ENCODE measurements around the gene DOCK3.

DOCK3 gene

GRCh38 chr3:50743643-50744042 lies 68.9 kb downstream of the DOCK3 start:
- no peak for ATAC-seq
- TF ChIP-seq, protein P1, sequence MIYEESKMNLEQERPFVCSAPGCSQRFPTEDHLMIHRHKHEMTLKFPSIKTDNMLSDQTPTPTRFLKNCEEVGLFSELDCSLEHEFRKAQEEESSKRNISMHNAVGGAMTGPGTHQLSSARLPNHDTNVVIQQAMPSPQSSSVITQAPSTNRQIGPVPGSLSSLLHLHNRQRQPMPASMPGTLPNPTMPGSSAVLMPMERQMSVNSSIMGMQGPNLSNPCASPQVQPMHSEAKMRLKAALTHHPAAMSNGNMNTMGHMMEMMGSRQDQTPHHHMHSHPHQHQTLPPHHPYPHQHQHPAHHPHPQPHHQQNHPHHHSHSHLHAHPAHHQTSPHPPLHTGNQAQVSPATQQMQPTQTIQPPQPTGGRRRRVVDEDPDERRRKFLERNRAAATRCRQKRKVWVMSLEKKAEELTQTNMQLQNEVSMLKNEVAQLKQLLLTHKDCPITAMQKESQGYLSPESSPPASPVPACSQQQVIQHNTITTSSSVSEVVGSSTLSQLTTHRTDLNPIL (CRISPR knock-in tag; IDR thresholded peaks at IDR 0.05; ENCODE audit: low read depth) = no peak
- no peak for TF ChIP-seq RARB (CRISPR knock-in tag; IDR thresholded peaks at IDR 0.05)
- TF ChIP-seq TOX (CRISPR knock-in tag; IDR thresholded peaks at IDR 0.05; ENCODE audit: borderline replicate concordance) = no peak
- TF ChIP-seq, protein P2, sequence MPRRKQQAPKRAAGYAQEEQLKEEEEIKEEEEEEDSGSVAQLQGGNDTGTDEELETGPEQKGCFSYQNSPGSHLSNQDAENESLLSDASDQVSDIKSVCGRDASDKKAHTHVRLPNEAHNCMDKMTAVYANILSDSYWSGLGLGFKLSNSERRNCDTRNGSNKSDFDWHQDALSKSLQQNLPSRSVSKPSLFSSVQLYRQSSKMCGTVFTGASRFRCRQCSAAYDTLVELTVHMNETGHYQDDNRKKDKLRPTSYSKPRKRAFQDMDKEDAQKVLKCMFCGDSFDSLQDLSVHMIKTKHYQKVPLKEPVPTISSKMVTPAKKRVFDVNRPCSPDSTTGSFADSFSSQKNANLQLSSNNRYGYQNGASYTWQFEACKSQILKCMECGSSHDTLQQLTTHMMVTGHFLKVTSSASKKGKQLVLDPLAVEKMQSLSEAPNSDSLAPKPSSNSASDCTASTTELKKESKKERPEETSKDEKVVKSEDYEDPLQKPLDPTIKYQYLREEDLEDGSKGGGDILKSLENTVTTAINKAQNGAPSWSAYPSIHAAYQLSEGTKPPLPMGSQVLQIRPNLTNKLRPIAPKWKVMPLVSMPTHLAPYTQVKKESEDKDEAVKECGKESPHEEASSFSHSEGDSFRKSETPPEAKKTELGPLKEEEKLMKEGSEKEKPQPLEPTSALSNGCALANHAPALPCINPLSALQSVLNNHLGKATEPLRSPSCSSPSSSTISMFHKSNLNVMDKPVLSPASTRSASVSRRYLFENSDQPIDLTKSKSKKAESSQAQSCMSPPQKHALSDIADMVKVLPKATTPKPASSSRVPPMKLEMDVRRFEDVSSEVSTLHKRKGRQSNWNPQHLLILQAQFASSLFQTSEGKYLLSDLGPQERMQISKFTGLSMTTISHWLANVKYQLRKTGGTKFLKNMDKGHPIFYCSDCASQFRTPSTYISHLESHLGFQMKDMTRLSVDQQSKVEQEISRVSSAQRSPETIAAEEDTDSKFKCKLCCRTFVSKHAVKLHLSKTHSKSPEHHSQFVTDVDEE (CRISPR knock-in tag; IDR thresholded peaks at IDR 0.05) = no peak
- no peak for TF ChIP-seq CSDC2 (CRISPR knock-in tag; IDR thresholded peaks at IDR 0.05)
- TF ChIP-seq ISL1 (CRISPR knock-in tag; IDR thresholded peaks at IDR 0.05) = no peak
- no peak for TF ChIP-seq ZFP3 (CRISPR knock-in tag; IDR thresholded peaks at IDR 0.05)
- TF ChIP-seq PPARA (CRISPR knock-in tag; IDR thresholded peaks at IDR 0.05; ENCODE audit: borderline replicate concordance) = no peak
- TF ChIP-seq ARNTL (CRISPR knock-in tag; IDR thresholded peaks at IDR 0.05; ENCODE audit: borderline replicate concordance, low read depth) = no peak
- TF ChIP-seq ZFP30 (CRISPR knock-in tag; IDR thresholded peaks at IDR 0.05) = no peak
- no peak for TF ChIP-seq OSR1 (CRISPR knock-in tag; IDR thresholded peaks at IDR 0.05)
- no peak for TF ChIP-seq ESRRG (CRISPR knock-in tag; IDR thresholded peaks at IDR 0.05)
- TF ChIP-seq, protein P3, sequence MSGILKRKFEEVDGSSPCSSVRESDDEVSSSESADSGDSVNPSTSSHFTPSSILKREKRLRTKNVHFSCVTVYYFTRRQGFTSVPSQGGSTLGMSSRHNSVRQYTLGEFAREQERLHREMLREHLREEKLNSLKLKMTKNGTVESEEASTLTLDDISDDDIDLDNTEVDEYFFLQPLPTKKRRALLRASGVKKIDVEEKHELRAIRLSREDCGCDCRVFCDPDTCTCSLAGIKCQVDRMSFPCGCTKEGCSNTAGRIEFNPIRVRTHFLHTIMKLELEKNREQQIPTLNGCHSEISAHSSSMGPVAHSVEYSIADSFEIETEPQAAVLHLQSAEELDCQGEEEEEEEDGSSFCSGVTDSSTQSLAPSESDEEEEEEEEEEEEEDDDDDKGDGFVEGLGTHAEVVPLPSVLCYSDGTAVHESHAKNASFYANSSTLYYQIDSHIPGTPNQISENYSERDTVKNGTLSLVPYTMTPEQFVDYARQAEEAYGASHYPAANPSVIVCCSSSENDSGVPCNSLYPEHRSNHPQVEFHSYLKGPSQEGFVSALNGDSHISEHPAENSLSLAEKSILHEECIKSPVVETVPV (CRISPR knock-in tag; IDR thresholded peaks at IDR 0.05) = no peak
- TF ChIP-seq SNAI2 (CRISPR knock-in tag; IDR thresholded peaks at IDR 0.05) = no peak
- TF ChIP-seq, protein P4, sequence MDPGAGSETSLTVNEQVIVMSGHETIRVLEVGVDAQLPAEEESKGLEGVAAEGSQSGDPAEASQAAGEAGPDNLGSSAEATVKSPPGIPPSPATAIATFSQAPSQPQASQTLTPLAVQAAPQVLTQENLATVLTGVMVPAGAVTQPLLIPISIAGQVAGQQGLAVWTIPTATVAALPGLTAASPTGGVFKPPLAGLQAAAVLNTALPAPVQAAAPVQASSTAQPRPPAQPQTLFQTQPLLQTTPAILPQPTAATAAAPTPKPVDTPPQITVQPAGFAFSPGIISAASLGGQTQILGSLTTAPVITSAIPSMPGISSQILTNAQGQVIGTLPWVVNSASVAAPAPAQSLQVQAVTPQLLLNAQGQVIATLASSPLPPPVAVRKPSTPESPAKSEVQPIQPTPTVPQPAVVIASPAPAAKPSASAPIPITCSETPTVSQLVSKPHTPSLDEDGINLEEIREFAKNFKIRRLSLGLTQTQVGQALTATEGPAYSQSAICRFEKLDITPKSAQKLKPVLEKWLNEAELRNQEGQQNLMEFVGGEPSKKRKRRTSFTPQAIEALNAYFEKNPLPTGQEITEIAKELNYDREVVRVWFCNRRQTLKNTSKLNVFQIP (CRISPR knock-in tag; IDR thresholded peaks at IDR 0.05; ENCODE audit: borderline replicate concordance, low read depth) = no peak
- no peak for TF ChIP-seq GLIS3 (CRISPR knock-in tag; IDR thresholded peaks at IDR 0.05)

DNA sequence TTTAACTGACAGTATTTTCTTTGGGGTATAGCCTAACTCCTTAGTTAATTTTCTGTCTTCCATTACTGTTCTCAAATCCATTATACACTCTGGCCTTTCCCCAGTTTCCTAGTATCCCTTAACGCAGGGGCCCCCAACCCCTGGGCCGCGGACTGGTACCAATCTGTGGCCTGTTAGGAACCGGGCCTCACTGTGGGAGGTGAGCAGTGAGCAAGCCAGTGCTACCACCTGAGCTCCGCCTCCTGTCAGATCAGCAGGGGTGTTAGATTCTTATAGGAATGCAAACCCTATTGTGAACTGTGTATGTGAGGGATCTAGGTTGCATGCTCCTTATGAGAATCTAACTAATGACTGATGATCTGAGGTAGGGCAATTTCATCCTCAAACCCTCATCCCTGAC lies 75.1 kb downstream of the DOCK3 start:
- ATAC-seq = no peak
- TF ChIP-seq, protein P1 (CRISPR knock-in tag; IDR thresholded peaks at IDR 0.05; ENCODE audit: low read depth) = no peak
- no peak for TF ChIP-seq ZC3H10 (CRISPR knock-in tag; IDR thresholded peaks at IDR 0.05)
- TF ChIP-seq TOX (CRISPR knock-in tag; IDR thresholded peaks at IDR 0.05; ENCODE audit: borderline replicate concordance) = no peak
- TF ChIP-seq GLIS3 (CRISPR knock-in tag; IDR thresholded peaks at IDR 0.05) = no peak
- TF ChIP-seq BACH2 (CRISPR knock-in tag; IDR thresholded peaks at IDR 0.05; ENCODE audit: borderline replicate concordance) = no peak
- TF ChIP-seq ZNF565 (CRISPR knock-in tag; conservative IDR thresholded peaks at IDR 0.05; ENCODE audit: low read depth) = no peak
- TF ChIP-seq ARNTL (CRISPR knock-in tag; IDR thresholded peaks at IDR 0.05; ENCODE audit: borderline replicate concordance, low read depth) = no peak
- no peak for TF ChIP-seq ISL1 (CRISPR knock-in tag; IDR thresholded peaks at IDR 0.05)
- TF ChIP-seq, protein P4 (CRISPR knock-in tag; IDR thresholded peaks at IDR 0.05; ENCODE audit: borderline replicate concordance, low read depth) = no peak
- TF ChIP-seq ZFP3 (CRISPR knock-in tag; IDR thresholded peaks at IDR 0.05) = no peak
- TF ChIP-seq SNAI2 (CRISPR knock-in tag; IDR thresholded peaks at IDR 0.05) = no peak
- TF ChIP-seq ESRRG (CRISPR knock-in tag; IDR thresholded peaks at IDR 0.05) = no peak
- TF ChIP-seq, protein P3 (CRISPR knock-in tag; IDR thresholded peaks at IDR 0.05) = no peak
- no peak for TF ChIP-seq TCF4 (CRISPR knock-in tag; IDR thresholded peaks at IDR 0.05; ENCODE audit: borderline replicate concordance)
- TF ChIP-seq ZFP30 (CRISPR knock-in tag; IDR thresholded peaks at IDR 0.05) = no peak
- TF ChIP-seq, protein P2 (CRISPR knock-in tag; IDR thresholded peaks at IDR 0.05) = no peak
